ENCODE results near the gene SUPT4H1. TPM values are rescaled to one million over a fixed set of nuclear protein-coding genes. Genes with fewer than 3 reads are reported as not detected.
"Not testable (repeated sequence)": the region's sequence is repeated elsewhere in the genome, so short reads cannot be mapped to it uniquely, and the experiment has no call there.

Gene SUPT4H1
- 10 to 100 TPM; 30.6 to 91.4 (median 67.8) TPM for polyA plus RNA-seq

- 0% methylated on average over 59 to 60 of the region's 60 CpGs for WGBS, 3 donors
- H3K27ac ChIP-seq (ENCODE audit: low read depth, low read length) = no peak within 1 kb of the TSS
Measured at GRCh38 chr17:58351831-58352595, at the start of gene SUPT4H1. TSS of gene SUPT4H1 (minus strand) at chr17:58352201. CDS start at chr17:58352135, 66 bp downstream.

- 34 to 67% (median 63%) methylated on average over 2 of the region's 2 CpGs for WGBS, 3 donors
- H3K27ac ChIP-seq (ENCODE audit: low read depth, low read length) = no peak overlapping the region
Measured at GRCh38 chr17:58401287-58401686, 49.3 kb upstream of the SUPT4H1 start.

GRCh38 chr17:58400826-58401225 is 48.8 kb upstream of the SUPT4H1 start:
- no peak overlapping the region for H3K27ac ChIP-seq (ENCODE audit: low read depth, low read length)

- no peak overlapping the region for H3K27ac ChIP-seq (ENCODE audit: low read depth, low read length)
- 76 to 93% (median 76%) methylated on average over 3 of the region's 3 CpGs for WGBS, 3 donors
Measured at GRCh38 chr17:58399974-58400373, 48.0 kb upstream of the SUPT4H1 start.

- no peak overlapping the region for H3K27ac ChIP-seq (ENCODE audit: low read depth, low read length)
- 31 to 55% (median 47%) methylated on average over 3 of the region's 3 CpGs for WGBS, 3 donors
Measured at GRCh38 chr17:58398574-58399266, 46.7 kb upstream of the SUPT4H1 start.

GRCh38 chr17:58397421-58397820 is 45.4 kb upstream of the SUPT4H1 start:
- H3K27ac ChIP-seq (ENCODE audit: low read depth, low read length) = not testable (repeated sequence)
- 90 to 96% (median 91%) methylated on average over 5 of the region's 5 CpGs for WGBS, 3 donors

GRCh38 chr17:58396173-58396572 is 44.2 kb upstream of the SUPT4H1 start:
- 79 to 88% (median 80%) methylated on average over 4 of the region's 4 CpGs for WGBS, 3 donors
- H3K27ac ChIP-seq (ENCODE audit: low read depth, low read length) = no peak overlapping the region

GRCh38 chr17:58394534-58395223 is 42.7 kb upstream of the SUPT4H1 start:
- 55 to 88% (median 85%) methylated on average over 3 of the region's 3 CpGs for WGBS, 3 donors

GRCh38 chr17:58391302-58391984 is 39.4 kb upstream of the SUPT4H1 start:
- H3K27ac ChIP-seq (ENCODE audit: low read depth, low read length) = no peak overlapping the region
- 24 to 34% (median 33%) methylated on average over 10 of the region's 10 CpGs for WGBS, 3 donors

More at GRCh38 chr17:58394534-58395223, 42.7 kb upstream of the SUPT4H1 start:
- H3K27ac ChIP-seq (ENCODE audit: low read depth, low read length) = no peak overlapping the region

- 63 to 89% (median 87%) methylated on average over 2 of the region's 2 CpGs for WGBS, 3 donors
- H3K27ac ChIP-seq (ENCODE audit: low read depth, low read length) = no peak overlapping the region
Measured at GRCh38 chr17:58390884-58391283, 38.9 kb upstream of the SUPT4H1 start.

GRCh38 chr17:58388302-58389190 is 36.5 kb upstream of the SUPT4H1 start:
- 64 to 69% (median 66%) methylated on average over 3 of the region's 3 CpGs for WGBS, 3 donors
- H3K27ac ChIP-seq (ENCODE audit: low read depth, low read length) = no peak overlapping the region

- WGBS, 3 donors = 64 to 81% (median 70%) methylated on average over 1 of the region's 1 CpG
- no peak overlapping the region for H3K27ac ChIP-seq (ENCODE audit: low read depth, low read length)
Measured at GRCh38 chr17:58387834-58388233, 35.8 kb upstream of the SUPT4H1 start.

- H3K27ac ChIP-seq (ENCODE audit: low read depth, low read length) = no peak overlapping the region
- whole genome bisulfite sequencing, 3 donors = 82 to 87% (median 86%) methylated on average over 3 of the region's 3 CpGs
Measured at GRCh38 chr17:58386708-58387107, 34.7 kb upstream of the SUPT4H1 start.

GRCh38 chr17:58385359-58385899 is 33.4 kb upstream of the SUPT4H1 start:
- no peak overlapping the region for H3K27ac ChIP-seq (ENCODE audit: low read depth, low read length)
- 47 to 73% (median 65%) methylated on average over 4 of the region's 4 CpGs for WGBS, 3 donors

- WGBS, 3 donors = 51 to 89% (median 58%) methylated on average over 3 of the region's 3 CpGs
- no peak overlapping the region for H3K27ac ChIP-seq (ENCODE audit: low read depth, low read length)
Measured at GRCh38 chr17:58384897-58385296, 32.9 kb upstream of the SUPT4H1 start.

GRCh38 chr17:58383892-58384462 is 32.0 kb upstream of the SUPT4H1 start:
- H3K27ac ChIP-seq (ENCODE audit: low read depth, low read length) = no peak overlapping the region
- 74 to 79% (median 76%) methylated on average over 4 of the region's 4 CpGs for WGBS, 3 donors

GRCh38 chr17:58382872-58383242 is 30.9 kb upstream of the SUPT4H1 start:
- 88 to 97% (median 91%) methylated on average over 1 of the region's 1 CpG for WGBS, 3 donors
- no peak overlapping the region for H3K27ac ChIP-seq (ENCODE audit: low read depth, low read length)
